ENCODE results near the gene SPDEF. TPM values are rescaled to one million over a fixed set of nuclear protein-coding genes. Genes with fewer than 3 reads are reported as not detected.

SPDEF gene
- total and polyA plus RNA-seq, 2 experiments from 2014 or later = 0.69 TPM; not detected in 1

- no peak for TF ChIP-seq ZNF462 (CRISPR knock-in tag; IDR thresholded peaks at IDR 0.05)
- TF ChIP-seq POLR2AphosphoS5 (IDR thresholded peaks at IDR 0.05; ENCODE audit: low read depth) = no peak
- no peak for TF ChIP-seq NANOG (IDR thresholded peaks at IDR 0.05; ENCODE audit: borderline replicate concordance)
- no peak for TF ChIP-seq EZH2phosphoT487 (IDR thresholded peaks at IDR 0.05; ENCODE audit: unreplicated experiment)
- no peak for TF ChIP-seq CTCF (conservative IDR thresholded peaks at IDR 0.05; ENCODE audit: low read depth in 2 of 2)
- no peak for TF ChIP-seq STAT1 (IDR thresholded peaks at IDR 0.05; ENCODE audit: unreplicated experiment)
- no peak for TF ChIP-seq EZH2 (IDR thresholded peaks at IDR 0.05; ENCODE audit: low read depth, unreplicated experiment)
These were observed 62.8 kb downstream of the SPDEF start (continued) for GRCh38 chr6:34493344-34493743.

GRCh38 chr6:34491091-34491430 lies 65.1 kb downstream of the SPDEF start:
- peaks cover 3% of the 10 kb centered on the region; the same call in 1 of the 2 replicates for H3K4me1 ChIP-seq (ENCODE audit: insufficient read depth)
- Mint-ChIP-seq H3K36me3 (ENCODE audit: low read depth) (no peaks in the 10 kb centered on the region), H3K4me3 (no peak overlapping the region), H3K4me1 (peaks cover 9% of the 10 kb centered on the region), H3K9me3 (no peaks in the 10 kb centered on the region; the same call in 2 of the 3 replicates), H3K27ac (peak overlapping the region; percentile 78), H3K27me3 (ENCODE audit: insufficient read depth, low read depth, poor library complexity) (peaks cover 3% of the 10 kb centered on the region)
- H3K36me3 ChIP-seq (ENCODE audit: insufficient read depth) = no peaks in the 10 kb centered on the region
- no peak overlapping the region for H3K27ac ChIP-seq (ENCODE audit: low read depth)
- H4K20me1 ChIP-seq (replicated peaks; ENCODE audit: insufficient read depth) = no peaks in the 10 kb centered on the region
- ATAC-seq = peak; percentile 59
- H3K27me3 ChIP-seq (ENCODE audit: insufficient read depth) = no peaks in the 10 kb centered on the region
- no peak overlapping the region for H3K4me2 ChIP-seq
- DNase-seq (ENCODE audit: low spot score) = no peak
- no peak overlapping the region for H3K4me3 ChIP-seq
- no peaks in the 10 kb centered on the region for H3K79me2 ChIP-seq (replicated peaks; ENCODE audit: insufficient read depth)
- no peaks in the 10 kb centered on the region for H3F3A ChIP-seq (replicated peaks; ENCODE audit: low read depth)
- no peaks in the 10 kb centered on the region for H3K9me2 ChIP-seq (ENCODE audit: insufficient read depth)
- H2AFZ ChIP-seq = peak overlapping the region; percentile 90
- TF ChIP-seq ZNF462 (CRISPR knock-in tag; IDR thresholded peaks at IDR 0.05) (no peak), ZNF114 (CRISPR knock-in tag; IDR thresholded peaks at IDR 0.05) (no peak), EZH2phosphoT487 (IDR thresholded peaks at IDR 0.05; ENCODE audit: unreplicated experiment) (no peak), POLR2AphosphoS5 (IDR thresholded peaks at IDR 0.05; ENCODE audit: low read depth) (no peak)
